DMS153 treated with DMSO at 0.1 percent for 48 hours (cell line): ENCODE results near the gene PUS10.
"Not testable (repeated sequence)": the region's sequence is repeated elsewhere in the genome, so short reads cannot be mapped to it uniquely, and the experiment has no call there.

ENCODE experiments used
- DNase-seq: peaks from one replicate; lab custom pipeline; 2025; ENCODE audit not compliant: unreplicated experiment; lab: John Stamatoyannopoulos, UW

PUS10 gene

DNA sequence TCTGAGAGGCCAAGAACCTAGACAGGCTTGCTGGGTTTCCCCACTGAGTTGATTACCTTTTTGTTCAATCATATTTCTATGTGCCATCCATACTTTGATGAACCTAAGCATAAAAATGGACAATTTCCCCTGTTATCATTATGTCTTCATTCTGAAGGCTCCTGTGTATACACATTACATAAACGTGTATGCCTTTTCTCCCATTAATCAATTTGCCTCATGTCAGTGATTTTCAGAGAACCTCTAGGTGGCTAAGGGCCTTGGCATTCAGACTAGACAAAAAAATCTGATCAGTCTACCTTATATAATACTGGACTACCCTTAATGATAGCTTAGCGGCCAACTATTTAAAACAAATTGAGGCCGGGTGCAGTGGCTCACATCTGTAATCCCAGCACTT is 4.7 kb downstream of the PUS10 start:
- DNase-seq, result no peak

- not testable (repeated sequence) for DNase-seq
Observed at GRCh38 chr2:61012303-61012702, 5.8 kb downstream of the PUS10 start.

DNA sequence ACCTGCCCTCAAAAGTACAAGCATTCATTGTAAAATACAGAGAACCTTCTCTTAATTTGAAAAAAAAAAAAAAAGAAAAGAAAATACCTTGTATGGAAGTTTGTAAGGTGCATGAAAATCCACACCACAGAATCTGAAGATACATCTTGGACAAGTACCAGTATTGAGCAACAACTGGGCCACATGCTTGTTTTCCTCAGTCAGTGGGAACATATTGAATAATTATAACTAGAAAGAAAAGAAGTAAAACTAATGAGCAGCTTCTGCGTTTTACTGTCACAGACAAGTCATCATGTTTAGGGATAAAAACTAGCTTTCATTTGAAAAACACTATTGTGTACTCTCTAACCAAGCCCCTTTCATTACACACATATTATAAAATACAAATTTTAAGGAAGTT is 6.4 kb downstream of the PUS10 start:
- DNase-seq, result no peak

DNA sequence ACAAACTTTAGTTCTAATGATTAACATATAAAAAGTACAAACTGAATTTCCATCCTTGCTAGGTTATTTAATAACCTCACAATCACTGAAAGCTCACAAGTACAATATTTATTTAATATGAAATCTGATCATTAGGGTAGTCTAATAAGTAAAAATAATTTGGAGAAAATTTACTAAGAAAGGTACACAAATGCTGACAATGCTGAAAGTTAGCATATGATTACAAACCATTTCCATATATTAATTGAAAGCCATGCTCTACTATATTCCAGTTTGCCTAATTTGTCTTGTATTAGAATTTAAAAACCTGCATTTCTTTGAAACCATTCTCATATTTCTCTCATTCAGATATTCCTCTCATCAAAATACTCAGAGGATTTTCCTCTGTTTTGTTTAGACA is 8.7 kb downstream of the PUS10 start:
- DNase-seq, result no peak

- DNase-seq, result no peak
Observed at GRCh38 chr2:61006486-61007105, 11.5 kb downstream of the PUS10 start.

DNA sequence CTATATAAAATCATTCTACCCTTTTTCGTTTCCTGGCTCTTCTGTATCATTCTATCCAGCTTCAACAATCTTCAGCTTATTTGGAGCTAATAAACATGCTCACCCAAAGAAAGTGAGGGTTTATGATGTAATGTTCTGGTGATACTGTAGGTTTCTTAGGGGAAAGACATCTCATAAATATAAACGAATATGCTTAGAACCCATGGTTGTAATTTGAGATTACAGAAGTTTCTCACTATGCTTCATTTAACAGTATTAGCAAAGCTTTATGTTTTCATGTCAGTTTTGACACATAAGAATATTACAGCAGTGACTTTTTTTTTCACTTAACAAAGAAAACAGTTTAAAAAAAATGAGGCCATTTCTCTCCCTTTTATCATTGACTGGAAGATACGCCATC is 12.3 kb downstream of the PUS10 start:
- DNase-seq, result no peak

DNA sequence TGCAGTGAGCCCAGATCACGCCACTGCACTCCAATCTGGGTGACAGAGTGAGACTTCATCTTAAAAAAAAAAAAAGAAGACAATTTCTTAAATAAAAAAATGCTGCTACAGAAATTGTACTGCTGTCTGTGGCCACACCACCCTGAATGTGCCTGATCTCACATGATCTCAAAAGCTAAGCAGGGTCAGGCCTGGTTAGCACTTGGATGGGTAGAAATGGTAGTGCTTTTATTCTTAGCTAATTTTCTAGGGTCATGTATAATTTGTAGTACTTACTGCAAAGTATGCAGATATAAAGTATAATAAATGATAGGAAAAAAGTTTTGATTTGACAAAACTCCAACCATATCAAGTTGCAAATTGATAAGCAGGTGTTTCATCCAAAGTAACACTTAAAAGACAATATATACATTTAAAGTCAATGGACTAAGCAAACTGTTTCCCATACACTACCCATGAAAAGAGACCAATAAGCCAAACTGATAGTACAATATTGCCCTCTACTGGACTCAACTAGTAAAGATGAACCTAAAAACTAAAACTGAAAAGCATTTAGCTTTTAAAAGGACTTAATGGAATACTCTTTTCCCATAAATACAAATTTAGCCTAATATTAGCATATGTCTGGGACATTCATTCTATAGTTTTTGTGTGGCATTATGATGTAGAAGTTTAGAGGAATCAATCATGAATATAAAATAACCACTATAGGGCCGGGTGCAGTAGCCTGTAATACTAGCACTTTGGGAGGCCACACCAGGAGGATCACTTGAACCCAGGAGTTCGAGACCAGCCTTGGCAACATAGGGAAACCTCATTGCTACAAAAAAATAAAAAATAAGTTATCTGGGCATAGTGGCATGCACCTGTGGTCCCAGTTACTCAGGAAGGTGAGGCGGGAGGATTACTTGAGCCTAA is 19.2 kb downstream of the PUS10 start:
- DNase-seq, result peak; percentile 75

DNA sequence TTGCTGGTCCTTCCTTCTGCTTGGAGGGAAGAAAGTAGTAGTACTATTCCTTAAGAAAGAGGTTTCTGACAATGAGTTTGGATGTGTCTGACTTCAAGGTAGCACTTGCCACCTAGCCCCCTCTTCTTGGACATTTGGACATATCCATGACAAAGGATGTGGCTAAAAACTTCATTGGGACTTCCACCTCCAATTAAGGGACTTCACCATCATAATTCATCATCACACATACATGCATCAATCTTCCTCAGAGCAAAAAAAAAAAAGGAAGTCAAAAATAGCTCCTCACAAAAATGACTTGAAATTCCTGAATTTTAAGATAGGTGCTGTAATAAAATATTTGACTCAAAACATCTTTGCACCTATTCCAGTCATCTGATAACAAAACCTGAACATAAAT is 23.9 kb downstream of the PUS10 start:
- DNase-seq, result no peak

DNA sequence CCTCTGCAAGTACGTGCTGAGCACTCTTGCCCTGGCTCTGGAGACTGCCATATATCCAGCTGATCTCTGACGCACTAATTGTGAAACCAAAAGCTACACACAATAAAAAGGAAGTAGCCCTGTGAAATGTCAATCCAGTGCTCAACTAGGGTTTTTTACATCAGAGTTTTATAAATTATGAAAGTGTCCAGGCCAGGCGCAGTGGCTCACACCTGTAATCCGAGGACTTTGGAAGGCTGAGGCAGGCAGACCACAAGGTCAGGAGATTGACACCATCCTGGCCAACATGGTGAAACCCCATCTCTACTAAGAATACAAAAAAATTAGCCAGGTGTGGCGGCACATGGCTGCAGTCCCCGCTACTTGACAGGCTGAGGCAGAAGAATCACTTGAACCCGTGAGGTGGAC is 25.1 kb downstream of the PUS10 start:
- no peak for DNase-seq

GRCh38 chr2:60991644-60992043 is 26.4 kb downstream of the PUS10 start:
- DNase-seq, result no peak

- DNase-seq, result no peak
Observed at GRCh38 chr2:60989259-60989658, 28.8 kb downstream of the PUS10 start.

GRCh38 chr2:60987656-60988055 is 30.4 kb downstream of the PUS10 start:
- DNase-seq, result not testable (repeated sequence)

DNA sequence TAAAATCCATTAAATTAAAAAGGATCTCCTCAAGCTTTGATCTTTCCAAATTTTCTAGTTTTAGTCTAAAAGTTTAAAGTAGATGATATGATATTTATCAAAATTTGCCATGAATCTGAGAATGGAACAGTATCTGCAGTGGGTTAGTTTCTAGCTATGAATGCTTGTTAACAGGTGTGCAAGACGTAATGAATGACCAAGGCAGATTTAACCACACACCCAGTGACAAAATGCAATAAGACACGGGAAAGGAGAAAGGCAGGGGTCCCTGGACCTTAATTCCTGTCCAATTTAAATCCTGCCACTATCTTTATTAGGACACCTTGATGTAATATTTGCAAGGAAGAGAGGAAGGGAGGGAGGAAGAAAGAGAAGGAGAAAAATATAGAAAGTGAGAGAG is 31.0 kb downstream of the PUS10 start:
- DNase-seq, result no peak

DNA sequence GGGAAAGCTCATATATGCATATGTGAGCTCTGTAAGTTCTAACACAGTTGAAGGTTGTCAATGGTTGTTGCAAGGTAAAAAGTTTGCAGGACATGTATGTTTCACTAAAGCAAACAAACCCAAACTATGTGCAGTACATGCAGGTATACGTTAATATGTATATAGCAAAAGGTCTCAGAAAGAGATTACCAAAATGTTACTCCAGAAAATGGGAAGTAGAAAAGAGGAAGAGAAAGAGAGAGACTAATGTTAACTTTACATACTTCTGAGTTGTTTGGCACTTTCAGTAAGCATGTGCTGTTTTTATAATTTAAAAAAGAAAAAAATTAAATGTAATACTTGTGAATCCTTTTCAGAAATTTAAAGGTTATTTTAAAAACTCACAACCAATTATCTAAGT is 33.3 kb downstream of the PUS10 start:
- no peak for DNase-seq

GRCh38 chr2:60982066-60982465 is 36.0 kb downstream of the PUS10 start:
- not testable (repeated sequence) for DNase-seq

- no peak for DNase-seq
Observed at GRCh38 chr2:60980071-60980815, 37.8 kb downstream of the PUS10 start.

DNA sequence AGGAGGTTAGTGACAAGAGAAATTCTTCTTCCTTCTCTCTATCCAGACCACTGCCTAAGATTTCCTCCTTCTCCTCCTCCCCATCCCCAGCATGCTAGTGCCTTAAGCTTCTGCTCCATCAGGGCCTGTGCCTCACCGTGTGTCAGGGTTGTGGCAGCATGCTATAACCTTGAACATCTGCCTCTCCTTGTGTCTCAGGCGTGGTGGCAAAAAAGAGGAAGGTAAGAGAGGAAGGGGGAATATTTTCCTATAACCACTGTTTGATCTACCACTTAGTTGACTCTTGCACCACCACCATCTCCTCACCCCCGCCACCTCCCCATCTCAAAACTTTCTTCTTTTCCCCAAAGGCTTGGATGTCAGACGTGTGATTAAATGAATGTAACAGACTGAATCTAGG is 38.8 kb downstream of the PUS10 start:
- no peak for DNase-seq

DNA sequence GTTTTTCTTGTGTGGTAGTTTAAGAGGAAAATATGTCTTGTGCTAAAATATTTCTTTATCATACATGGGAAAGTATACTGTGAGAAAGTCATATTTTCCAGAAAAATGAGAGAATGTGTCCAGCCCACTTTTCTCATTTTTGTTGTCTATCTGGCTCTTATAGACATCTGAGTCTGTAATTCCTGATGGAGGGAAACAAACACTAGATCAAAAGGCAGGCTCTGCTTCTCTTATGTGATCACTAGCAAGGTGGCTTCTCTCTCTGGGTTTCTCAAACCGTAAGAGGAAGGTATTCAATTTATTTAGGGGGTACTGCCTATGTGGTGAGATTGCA is 40.5 kb downstream of the PUS10 start:
- DNase-seq, result no peak

DNA sequence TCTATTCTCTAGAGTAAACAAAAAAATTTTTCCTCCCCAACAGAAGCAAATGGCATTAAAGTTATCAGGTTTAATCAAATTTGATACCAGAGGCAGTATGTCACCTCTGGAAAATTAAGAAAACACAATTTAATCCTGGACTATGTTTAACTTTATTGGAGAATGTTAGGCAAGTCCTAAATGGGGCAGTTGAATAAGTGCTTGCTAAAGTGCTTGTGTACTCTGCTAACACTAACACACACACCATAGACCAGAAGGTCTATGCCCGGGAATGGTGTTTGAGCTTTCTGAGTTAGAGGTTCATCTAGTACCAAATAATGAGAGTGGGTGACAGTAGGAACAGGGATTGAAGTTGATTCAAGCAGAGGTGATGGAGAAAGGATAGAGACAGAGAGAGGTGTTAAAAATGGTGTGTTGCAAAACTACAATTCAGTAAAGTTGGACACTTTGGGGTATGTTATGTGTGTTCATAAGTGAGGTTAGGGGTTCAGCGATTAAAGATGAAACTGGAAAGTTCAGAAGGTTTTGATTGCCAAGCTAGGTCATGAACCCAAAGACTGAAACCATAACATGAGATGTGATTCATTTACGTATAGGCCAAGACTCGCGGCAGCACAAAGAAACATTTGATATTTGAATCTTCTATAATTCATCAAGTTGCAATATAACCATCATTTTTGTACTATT is 41.0 kb downstream of the PUS10 start:
- DNase-seq, result no peak

- DNase-seq, result no peak
Observed at GRCh38 chr2:60976256-60976850, 41.7 kb downstream of the PUS10 start.

DNA sequence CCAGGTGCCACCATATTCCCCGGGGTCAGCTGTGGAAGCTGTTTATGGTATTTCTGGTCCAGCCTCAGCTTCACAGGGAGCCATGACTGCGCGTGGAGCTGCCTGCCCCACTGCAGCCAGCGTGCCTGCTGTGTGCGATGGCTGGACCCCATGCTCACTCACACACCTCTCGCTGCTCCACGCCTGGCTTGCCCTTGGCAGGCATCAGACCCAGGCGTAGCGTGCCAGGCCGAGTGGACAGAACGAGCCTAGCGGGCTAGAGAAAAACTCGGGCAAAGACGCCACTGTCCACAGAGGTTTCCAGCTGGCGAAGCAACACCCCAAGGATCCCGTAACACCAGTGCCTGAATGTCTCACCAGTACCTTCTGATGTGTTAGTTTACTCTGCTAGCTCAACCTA is 43.4 kb downstream of the PUS10 start:
- DNase-seq, result no peak
